HG02759 (cell line): Measurements from ENCODE around the gene PLK1.
"Not testable (repeated sequence)": the region's sequence is repeated elsewhere in the genome, so short reads cannot be mapped to it uniquely, and the experiment has no call there.

Experiments
- ATAC-seq: cut with Tn5 transposase; IDR thresholded peaks from one replicate; pipeline ENCODE4 v1.9.1; 2021; ENCODE audit warnings: mild to moderate bottlenecking, moderate library complexity; ENCODE audit not compliant: unreplicated experiment

PLK1 gene

DNA sequence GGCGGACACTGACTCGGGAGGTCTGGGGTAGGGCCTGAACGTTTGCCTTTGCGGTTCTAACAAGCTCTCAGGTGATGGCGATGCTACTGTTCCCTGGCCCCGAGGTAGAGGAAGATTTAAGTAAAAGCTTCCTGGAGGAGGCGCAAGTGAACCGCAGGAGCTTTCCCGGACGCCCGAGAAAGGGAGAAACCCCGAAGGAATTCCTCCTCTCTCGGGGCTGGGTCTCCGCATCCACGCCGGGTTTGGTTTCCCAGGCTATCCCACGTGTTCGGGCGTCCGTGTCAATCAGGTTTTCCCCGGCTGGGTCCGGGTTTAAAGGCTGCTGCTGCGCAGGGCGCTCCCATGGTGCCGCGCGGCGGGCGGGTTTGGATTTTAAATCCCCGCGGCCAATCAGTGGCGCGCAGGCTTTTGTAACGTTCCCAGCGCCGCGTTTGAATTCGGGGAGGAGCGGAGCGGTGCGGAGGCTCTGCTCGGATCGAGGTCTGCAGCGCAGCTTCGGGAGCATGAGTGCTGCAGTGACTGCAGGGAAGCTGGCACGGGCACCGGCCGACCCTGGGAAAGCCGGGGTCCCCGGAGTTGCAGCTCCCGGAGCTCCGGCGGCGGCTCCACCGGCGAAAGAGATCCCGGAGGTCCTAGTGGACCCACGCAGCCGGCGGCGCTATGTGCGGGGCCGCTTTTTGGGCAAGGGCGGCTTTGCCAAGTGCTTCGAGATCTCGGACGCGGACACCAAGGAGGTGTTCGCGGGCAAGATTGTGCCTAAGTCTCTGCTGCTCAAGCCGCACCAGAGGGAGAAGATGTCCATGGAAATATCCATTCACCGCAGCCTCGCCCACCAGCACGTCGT is at the start of gene PLK1:
Gene PLK1, plus strand, starts transcription at position 460 of the 844 bp plus-strand sequence. Its CDS starts 44 bp downstream, at position 504.
- peak; percentile 91 for ATAC-seq

DNA sequence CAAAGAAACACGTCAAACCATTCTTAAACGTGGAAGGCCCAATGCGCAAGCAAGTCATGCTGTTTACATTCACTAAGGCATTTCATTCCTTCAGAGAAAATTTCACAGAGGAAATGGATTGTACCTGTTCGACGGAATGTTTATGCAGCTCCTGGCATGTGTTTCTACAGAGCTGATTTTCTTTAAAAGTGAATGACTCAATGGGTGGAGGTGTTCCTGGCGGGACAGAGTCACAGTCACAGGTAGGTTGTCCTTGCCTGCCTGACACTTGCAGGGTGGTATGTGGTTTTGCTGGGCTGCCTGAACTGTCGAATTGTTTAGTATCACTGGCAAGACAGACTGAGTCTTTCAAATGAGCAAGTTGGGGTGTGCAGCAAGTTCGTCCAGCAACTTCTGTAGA is 49.2 kb upstream of the PLK1 start:
- ATAC-seq, result no peak

DNA sequence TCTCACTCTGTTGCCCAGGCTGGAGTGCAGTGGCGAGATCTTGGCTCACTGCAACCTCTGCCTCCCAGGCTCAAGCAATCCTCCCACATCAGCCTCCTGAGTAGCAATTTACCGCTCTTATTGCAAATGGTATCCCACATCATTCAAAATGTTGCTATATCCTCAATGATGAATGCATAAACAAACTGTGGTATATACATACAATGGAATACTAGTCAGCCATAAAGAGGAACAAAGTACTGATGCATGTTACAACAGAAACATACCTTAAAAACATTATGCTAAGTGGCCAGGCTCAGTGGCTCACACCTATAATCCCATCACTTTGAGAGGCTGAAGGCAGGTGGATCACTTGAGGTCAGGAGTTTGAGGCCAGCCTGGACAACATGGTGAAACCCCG is 46.8 kb upstream of the PLK1 start:
- not testable (repeated sequence) for ATAC-seq

DNA sequence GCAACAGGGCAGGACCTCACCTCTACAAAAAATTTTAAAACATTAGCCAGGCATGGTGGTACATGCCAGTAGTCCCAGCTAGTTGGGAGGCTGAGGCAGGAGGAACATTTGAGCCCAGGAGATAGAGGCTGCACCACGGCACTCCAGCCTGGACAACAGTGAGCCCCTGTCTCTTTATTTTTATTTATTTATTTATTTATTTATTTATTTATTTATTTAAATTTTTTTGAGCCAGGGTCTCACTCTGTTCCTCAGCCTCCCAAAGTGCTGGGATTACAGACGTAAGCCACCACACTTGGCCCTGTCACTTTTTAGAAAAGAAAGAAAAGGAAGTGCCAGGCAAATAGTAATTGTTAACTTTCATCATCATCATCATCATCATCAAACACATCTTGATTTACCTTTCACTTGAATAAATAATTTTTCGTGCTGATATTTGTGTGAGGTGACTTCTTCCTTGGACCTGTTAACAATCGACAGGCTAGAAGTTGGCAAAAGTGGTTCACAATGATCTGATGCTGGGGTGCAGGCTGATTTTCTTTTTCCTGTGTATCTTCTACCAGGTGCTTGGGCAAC is 44.1 kb upstream of the PLK1 start:
- ATAC-seq, result no peak

DNA sequence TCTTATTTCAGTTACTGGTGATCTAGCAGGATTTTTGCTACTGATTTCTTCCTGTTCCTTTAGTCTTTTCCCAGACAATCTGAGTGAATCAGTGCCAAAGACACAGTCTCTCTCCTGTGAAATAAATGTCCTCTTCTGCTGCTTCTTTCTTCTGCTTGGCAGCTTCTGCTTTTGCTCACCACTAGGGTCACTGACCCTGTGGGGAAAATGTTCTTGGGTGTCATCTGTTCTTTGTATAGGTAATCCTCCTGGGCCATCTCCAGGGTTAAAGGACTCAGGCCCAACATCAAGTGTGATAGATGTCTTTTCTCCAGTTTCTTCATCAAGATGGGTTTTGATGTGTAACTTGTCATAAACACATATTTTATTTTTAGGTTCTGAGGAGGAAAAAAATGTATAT is 42.7 kb upstream of the PLK1 start:
- no peak for ATAC-seq

DNA sequence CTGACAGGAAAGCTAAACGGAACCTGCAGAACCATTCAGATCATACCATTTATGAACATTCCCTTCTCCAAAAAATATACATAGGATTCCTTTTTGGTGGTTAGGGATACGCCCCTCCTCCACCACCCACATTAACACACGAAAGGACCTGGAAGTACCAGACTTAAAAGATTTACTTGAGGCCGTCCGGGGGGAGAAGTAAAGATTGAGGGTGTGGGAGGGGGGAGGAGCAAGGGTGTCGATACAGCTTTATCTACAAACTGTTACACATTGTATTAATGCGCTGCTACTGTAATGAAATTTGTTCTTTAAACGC is 38.1 kb upstream of the PLK1 start:
- ATAC-seq, result no peak

DNA sequence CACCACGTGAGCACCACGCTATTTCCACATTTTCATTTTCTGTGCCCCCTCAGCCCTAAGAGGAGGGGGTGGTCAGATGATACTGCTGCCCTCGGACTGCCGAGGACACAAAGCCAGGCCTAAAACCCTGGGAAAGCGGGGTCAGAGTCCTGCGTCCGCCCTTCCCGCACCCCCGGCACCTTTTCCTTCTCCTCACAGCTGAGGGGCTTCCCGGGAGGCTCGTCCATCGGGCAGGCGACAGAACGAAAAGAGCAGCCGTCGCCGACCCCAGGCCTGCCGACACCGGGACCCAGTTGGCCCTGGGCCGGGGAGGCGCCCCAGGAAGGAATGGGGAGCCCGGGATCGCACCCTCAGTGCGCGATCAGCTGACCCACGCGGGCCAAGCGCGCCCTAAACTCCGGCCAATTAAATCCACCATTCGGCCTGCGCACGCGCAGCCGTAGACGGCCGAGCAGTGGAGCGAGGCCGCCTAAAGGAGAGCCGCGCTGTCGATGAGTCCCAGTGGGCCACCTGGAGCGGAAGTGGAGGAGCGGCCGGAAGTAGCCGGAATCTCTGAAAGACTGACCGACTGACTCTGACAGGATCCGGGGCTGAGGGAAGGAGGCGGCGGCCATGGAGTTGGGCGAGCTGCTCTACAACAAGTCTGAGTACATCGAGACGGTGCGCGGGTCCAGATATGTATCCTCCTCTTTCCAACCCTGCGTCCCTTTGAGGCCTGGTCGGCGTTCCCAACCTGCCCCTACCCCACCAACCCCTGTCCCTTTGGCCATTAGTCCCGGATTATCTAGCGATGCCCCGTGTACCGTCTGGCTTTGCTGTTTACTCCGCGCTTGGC is 37.5 kb upstream of the PLK1 start, which contains the start of the genes DCTN5 and PALB2:
Gene DCTN5, plus strand, starts transcription at position 536 of the 835 bp plus-strand sequence. Its CDS starts 77 bp downstream, at position 613.
Gene PALB2, minus strand, starts transcription at position 380 of the 835 bp plus-strand sequence. Its CDS starts 153 bp downstream, at position 227.
- peak; percentile 96 for ATAC-seq

DNA sequence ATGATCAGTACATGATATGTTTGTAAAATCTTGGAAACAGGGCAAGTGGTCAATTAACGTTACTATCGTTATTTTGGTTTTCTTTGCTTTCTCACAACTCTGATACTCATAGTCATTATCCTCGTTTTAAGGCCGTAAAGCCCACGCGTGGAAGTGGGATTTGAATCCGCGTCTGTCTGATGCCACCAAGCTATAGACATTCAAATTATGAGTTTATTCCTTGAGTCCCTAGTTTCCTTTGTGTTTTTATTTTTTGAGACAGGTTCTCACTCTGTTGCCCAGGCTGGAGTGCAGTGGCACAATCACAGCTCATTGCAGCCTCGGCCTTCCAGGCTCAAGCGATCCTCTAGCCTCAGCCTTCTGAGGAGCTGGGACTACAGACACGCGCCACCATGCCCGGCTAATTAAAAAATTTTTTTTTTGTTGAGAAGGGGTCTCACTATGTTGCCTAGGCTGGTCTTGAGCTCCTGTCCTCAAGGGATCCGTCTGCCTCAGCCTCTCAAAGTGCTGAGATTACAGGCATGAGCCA is 36.4 kb upstream of the PLK1 start:
- ATAC-seq, result no peak

DNA sequence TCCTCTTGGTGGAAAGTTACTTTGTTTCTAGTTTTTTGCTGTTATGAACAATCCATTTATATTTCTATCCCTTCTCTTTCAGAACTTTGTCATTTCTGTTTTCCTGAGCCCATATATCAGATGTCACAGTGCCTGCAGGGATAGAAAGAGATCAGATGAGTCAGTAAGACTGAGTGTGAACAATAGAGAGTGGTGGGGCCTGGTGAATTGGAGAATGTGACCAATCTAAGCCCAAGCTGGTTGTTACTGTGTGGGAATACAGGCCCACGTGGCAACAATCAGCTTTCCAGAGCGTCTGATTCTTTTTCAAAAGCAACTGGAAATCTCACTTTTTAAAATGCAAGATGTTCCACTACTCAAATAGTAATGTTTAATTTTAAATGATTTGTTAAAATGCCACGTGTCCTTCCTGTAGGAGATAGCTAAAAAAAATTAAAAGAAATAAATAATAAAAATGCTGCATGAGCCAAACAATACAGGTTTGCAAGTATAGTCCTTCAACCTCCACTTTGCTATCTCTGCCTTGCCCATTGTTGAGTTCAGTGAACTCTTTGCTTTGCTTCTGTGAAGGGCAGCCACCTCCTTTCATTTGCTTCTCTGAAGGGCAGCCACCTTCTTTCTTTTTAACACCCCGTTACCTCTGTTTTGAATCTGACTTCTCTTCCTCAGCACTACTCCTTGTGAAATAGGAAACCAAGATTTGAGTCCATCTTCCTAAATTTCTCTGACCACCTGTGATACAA is 27.8 kb upstream of the PLK1 start:
- no peak for ATAC-seq

DNA sequence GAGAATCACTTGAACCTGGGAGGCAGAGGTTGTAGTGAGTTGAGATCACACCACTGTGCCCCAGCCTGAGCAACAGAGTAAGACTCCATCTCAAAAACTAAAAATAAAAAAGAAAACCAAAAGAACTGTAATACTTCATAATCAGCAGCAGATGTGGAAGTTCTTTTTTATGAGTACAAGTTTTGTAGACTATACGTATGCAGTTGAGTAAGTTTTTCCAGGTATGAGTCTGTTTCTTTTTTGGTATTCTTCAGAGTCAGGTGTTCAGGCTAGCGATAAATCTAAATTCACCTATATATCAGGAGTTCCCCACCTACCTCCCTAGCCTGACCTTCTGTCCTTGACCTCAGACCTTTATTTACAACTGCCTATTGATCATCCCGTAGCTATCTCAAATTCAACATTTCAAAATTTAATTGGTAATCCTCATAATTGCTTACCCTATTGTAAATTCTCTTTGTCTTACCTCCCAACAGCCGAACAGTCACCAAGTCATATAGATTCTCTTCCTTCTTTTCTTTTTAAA is 26.7 kb upstream of the PLK1 start:
- ATAC-seq, result peak; percentile 66

DNA sequence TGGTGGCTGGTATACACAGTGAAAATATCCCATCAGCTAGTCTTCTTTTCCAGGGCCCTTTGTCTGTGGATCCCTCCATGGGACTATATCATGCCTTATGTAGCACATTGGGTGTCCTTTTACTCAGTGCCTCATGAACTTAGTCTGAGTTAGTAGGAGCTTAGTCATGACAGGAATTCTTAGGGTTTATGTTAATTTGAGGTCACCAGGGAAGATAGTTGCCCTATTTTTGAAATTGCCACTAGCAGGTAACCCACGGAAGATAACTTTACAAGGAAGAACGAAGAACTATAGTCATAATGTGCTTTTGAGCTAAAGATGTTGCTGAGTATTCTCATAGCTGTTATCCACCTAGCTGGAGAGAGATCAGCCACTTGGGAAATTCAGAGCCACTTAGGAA is 14.8 kb upstream of the PLK1 start:
- ATAC-seq, result no peak

DNA sequence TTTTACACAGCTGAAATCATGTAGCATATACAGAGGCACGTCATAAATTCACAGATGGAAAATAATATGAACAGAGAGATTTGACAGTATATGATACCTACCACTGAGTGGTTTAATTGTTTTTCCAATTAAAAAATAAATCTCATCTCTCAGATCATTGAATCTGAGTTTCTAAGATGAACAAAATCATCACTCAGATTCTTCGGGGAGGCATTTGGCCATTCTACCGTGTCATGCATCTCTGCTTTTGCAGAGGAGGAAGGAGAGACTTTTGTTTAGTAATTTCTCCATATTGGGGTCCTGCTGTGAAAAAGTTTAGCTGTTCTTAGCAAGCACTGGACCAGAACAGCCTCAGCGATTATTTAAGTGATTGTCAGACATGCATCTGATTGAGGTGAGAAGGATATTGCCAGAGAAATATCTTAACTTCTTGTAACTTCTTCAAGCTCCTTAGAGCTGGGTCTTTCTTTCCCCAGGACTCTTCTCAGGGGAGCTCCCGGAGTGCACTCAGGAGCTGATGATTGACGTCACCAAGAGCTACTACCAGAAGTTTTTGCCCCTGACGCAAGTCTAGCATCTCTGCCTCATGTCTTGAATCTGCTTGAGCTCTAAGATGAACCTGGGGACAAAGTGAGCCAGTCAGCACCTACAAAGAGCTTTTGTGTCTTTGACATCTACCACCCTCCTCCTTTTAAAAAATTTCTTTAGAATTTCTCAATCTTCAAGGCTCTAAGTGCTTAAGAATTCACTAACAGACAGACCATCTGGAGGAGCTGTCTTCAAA is 11.9 kb upstream of the PLK1 start:
- no peak for ATAC-seq

DNA sequence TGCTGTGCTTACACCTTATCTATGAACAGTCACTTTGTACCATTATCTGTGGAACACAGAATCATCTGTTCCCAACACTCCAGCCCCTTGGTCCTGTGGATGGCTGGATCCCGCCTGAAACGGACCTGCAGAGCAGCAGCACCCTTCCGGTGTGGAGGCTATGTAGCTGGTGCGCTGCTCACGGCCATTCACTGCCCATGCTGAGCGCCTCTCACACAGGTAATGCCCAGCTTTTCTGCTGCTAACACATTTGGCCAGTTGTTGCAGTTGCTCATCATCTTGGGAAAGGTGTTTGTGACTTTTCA is 11.4 kb upstream of the PLK1 start:
- no peak for ATAC-seq

DNA sequence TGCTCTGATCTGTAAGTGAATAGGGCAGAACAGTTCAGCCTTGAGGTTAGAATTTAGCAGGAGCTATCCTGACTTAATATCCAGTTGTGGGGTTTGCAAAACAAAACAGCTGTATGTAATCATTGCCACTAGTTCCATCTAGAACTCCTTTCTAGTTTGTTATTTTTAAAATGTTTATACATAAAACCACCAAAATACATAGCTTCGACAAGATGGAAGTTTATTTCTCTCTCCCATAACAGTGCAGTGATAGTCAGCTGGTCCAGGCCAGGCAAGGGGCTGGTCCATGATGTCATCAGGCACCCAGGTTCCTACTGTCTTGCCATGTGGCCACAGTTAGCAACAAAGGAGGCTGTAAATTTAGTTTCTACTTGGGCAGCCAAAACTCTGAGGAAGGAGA is 10.5 kb upstream of the PLK1 start:
- no peak for ATAC-seq

DNA sequence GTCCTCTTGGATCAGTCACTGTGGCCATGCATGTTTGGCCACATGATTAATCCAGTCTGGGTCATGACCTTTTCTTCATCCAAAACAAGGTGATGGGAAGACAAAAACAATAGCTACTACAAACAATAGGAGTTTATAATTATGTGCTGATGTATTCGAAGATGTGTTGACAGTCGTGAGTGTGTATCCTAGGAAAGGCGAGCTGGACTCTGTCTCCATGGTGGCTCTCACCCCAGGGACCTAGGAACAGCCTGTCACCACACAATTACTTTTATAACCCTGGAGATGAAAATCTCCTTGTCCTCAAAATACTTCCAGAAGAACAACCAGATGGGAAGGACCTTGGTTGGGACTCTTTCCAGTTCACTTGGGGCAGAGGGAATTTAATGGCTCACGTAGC is 9.8 kb upstream of the PLK1 start:
- no peak for ATAC-seq

DNA sequence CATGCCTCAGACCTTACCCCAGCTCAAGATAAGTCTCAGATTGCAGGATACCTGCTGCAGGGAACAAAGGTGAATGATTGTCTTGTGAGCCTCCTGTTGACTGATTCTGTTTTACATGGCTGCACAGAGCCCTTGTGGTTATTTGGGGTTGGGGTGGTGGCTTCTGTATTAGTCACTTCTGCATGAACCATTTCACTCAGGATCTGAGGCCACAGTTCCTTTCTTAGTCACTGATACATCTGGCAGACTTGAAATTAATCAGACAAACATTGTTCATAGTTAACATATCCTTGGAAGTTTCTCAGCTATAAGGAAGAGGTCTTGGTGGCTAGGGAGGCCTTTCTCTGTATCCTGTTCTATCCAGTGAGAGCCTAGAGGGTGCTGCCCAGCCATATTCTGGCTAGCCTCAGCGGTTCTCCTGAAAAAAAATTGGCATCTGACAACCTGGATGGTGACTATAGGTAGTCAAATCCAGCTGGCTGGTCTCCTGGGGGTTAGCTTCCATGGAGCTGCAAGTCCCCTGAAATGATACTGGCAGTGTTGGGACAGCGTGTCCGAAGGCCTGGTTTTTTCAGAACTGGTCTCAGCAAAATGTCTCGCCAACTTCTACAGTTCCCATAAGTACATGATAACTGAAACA is 8.4 kb upstream of the PLK1 start:
- peak; percentile 97 for ATAC-seq

DNA sequence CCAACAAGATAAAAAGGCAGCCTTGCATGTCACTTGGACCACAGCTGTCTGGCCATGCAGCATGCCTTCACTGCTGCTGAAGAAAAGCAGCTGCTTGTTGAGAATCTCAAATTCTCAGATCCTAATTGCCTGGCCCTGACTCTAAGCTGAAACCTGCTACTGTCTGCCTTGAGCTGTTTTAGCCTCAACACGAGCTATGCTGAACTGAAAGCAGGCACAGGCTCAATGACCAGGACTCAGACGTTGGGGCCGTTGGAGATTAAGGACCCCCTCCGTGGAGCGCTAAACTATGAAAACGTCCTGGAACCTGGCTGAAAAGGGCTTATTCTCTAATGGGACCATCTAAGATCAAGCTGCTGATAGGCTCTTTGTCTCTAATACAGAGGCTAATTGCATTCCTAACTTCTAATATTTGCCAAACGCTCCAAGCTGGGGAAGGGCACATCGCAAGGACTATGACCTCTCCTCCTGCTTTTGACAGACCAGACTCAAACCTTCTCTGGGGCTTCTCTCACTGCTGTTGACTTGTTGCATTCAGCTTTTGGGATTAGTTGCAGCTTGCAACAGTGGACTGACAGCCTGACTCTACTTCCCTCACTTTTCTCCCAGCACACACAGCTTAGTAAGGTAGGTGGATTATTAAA is 4.6 kb upstream of the PLK1 start:
- no peak for ATAC-seq

DNA sequence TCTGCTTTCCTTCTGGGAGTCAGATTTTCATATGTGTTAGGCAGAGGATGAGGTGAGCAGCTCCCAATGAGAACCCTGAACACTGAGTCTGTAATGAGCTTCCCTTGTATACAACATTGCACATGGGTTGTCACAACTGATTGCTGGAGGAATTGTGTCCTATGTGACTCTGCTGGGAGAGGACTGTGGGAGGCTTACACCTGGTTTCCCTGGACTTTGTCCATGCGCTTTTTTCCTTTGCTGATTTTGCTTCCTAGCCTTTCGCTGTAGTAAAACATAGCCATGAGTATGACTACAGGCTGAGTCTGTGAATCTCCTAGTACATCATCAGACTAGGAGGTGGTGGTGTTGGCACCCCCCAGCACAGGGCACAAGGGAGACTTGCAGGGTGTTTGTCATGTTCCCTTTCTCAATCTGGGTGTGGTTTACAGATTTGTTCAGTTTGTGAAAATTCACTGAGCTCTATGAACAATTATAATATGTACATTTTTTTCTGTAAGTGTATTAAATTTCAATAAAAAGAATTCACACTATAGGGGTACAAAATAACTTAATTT is 1.7 kb upstream of the PLK1 start:
- no peak for ATAC-seq
